Subcutaneous abdominal adipose tissue (tissue), 5 donors: Measurements from ENCODE around the gene ANTXR1.
A peak's percentile ranks its signal among the peaks of the same experiment; 100 is the strongest.

Experiments used
- H3K27ac ChIP-seq: one replicate; pipeline ENCODE4 v1.7.0; 2013; ENCODE audit warnings: low read depth, mild to moderate bottlenecking, inconsistent platforms, low read length, moderate library complexity
- H3K27me3 ChIP-seq, 5 donors: one replicate each; pipeline ENCODE4 v1.7.0; 2013; ENCODE audit warnings: low read length in 5 of 5, inconsistent platforms in 1 of 5; ENCODE audit not compliant: control insufficient read depth in 5 of 5, insufficient read depth in 4 of 5
- H3K36me3 ChIP-seq, 5 donors: one replicate each; pipeline ENCODE4 v1.7.0; 2013; ENCODE audit warnings: low read length in 5 of 5; ENCODE audit not compliant: control insufficient read depth in 5 of 5, insufficient read depth in 5 of 5
- H3K4me1 ChIP-seq, 5 donors: one replicate each; pipeline ENCODE4 v1.7.0; 2013; ENCODE audit warnings: low read length in 5 of 5, mild to moderate bottlenecking in 3 of 5, moderate library complexity in 1 of 5; ENCODE audit not compliant: control insufficient read depth in 5 of 5, insufficient read depth in 5 of 5
- H3K4me3 ChIP-seq, 5 donors: one replicate each; pipeline ENCODE4 v1.7.0; 2013; ENCODE audit warnings: low read length in 5 of 5, low read depth in 1 of 5
- H3K9ac ChIP-seq, 5 donors: one replicate each; pipeline ENCODE4 v1.7.0; 2013; ENCODE audit warnings: low read length in 5 of 5, mild to moderate bottlenecking in 4 of 5, moderate library complexity in 3 of 5
- H3K9me3 ChIP-seq, 5 donors: one replicate each; pipeline ENCODE4 v1.7.0; 2013; ENCODE audit warnings: low read length in 5 of 5; ENCODE audit not compliant: control insufficient read depth in 5 of 5
- donor health status: healthy.
- donor health status: healthy.
- donor health status: healthy.
- donor health status: healthy.
- donor health status: healthy.

ANTXR1 gene

DNA sequence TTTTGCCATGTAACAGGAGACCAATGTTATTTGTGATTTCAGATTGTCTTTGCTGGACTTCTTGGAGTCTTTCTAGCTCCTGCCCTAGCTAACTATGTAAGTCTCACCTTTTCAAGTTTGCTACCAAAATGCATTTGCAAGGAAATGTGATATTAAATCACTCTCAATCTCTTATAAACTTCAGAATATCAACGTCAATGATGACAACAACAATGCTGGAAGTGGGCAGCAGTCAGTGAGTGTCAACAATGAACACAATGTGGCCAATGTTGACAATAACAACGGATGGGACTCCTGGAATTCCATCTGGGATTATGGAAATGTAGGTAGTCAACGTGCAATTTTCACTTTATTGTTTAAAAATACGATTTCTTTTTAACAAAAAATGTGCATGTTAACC is 35.5 kb upstream of the ANTXR1 start:
- no peak overlapping the region for H3K27ac ChIP-seq
- H3K9ac ChIP-seq = no peak overlapping the region
- no peaks in the 10 kb centered on the region for H3K36me3 ChIP-seq

GRCh38 chr2:68978098-68978497 is 34.9 kb upstream of the ANTXR1 start:
- Histone ChIP-seq H3K9ac (no peak overlapping the region), H3K27me3 (no peaks in the 10 kb centered on the region), H3K36me3 (no peaks in the 10 kb centered on the region), H3K9me3 (no peaks in the 10 kb centered on the region), H3K4me1 (no peaks in the 10 kb centered on the region), H3K27ac (no peak overlapping the region), H3K4me3 (no peak overlapping the region)

More for the DNA sequence above, 35.5 kb upstream of the ANTXR1 start:
- Histone ChIP-seq H3K27me3 (no peaks in the 10 kb centered on the region), H3K4me3 (no peak overlapping the region), H3K4me1 (no peaks in the 10 kb centered on the region), H3K9me3 (no peaks in the 10 kb centered on the region)

- H3K27me3 ChIP-seq = no peaks in the 10 kb centered on the region
- no peak overlapping the region for H3K27ac ChIP-seq
- no peaks in the 10 kb centered on the region for H3K36me3 ChIP-seq
- H3K9ac ChIP-seq = no peak overlapping the region
- H3K9me3 ChIP-seq = no peaks in the 10 kb centered on the region
- no peaks in the 10 kb centered on the region for H3K4me1 ChIP-seq
- H3K4me3 ChIP-seq = no peak overlapping the region
These were observed 32.0 kb upstream of the ANTXR1 start for GRCh38 chr2:68980956-68981355.

DNA sequence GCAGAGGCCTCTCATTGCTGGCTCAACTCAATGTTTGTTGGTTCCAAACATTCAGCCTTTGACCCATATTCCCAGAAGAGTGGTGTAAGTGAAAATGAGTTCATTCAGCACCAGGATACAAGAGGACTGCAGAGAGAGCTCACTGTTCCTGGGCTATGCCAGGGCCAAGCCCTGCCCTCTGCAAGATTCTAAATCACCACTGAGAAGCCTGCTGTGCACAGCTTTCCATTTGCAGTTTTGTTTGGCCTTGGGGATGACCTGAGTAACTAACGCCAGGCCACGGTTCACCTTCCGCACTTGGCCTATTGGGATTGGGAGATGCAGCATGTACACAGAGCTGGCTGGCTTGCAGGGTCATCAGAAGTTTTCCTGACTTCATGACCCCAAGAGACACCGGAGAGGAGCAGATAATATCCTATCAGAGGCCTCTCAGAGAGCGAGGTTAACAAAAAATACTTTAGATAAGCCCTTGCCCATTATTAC is 25.9 kb upstream of the ANTXR1 start:
- Histone ChIP-seq H3K36me3 (no peaks in the 10 kb centered on the region), H3K27me3 (no peaks in the 10 kb centered on the region), H3K27ac (no peak overlapping the region), H3K9me3 (no peaks in the 10 kb centered on the region), H3K9ac (no peak overlapping the region), H3K4me3 (peak overlapping the region in 1 of 5 donors; percentile 25), H3K4me1 (peaks cover 0 to 13% (median 10%) of the 10 kb centered on the region in 5 donors)

- Histone ChIP-seq H3K9me3 (no peaks in the 10 kb centered on the region), H3K4me1 (peaks cover 0 to 13% (median 10%) of the 10 kb centered on the region in 5 donors), H3K4me3 (no peak overlapping the region), H3K27ac (no peak overlapping the region), H3K9ac (no peak overlapping the region), H3K36me3 (no peaks in the 10 kb centered on the region), H3K27me3 (no peaks in the 10 kb centered on the region)
These were observed 23.9 kb upstream of the ANTXR1 start for GRCh38 chr2:68989035-68989434.

DNA sequence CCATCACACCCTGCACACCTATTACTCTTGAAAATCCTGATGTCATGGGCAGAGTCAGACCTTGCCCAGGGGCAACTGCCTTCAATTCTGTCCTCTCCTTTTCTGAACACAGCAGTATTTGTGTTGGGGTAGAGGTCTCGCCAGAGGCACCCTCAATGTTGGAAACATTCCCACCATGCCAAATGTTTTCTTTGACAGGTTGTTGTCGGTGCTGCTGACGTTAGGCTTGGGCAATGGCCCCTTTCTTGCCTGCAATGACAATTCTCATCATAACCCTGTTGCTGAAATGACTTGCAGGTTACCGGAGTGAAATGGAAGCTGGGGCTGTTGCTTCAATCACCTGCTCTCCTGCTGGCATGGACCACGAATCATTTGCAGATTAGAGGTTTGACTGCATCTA is 20.6 kb upstream of the ANTXR1 start:
- no peaks in the 10 kb centered on the region for H3K36me3 ChIP-seq
- H3K4me1 ChIP-seq = peaks cover 0 to 15% (median 8%) of the 10 kb centered on the region in 5 donors
- no peak overlapping the region for H3K9ac ChIP-seq
- H3K9me3 ChIP-seq = no peaks in the 10 kb centered on the region
- H3K4me3 ChIP-seq = no peak overlapping the region
- H3K27ac ChIP-seq = no peak overlapping the region
- H3K27me3 ChIP-seq = no peaks in the 10 kb centered on the region

GRCh38 chr2:68992933-68993332 is 20.0 kb upstream of the ANTXR1 start:
- Histone ChIP-seq H3K9me3 (no peaks in the 10 kb centered on the region), H3K36me3 (no peaks in the 10 kb centered on the region), H3K9ac (no peak overlapping the region), H3K4me3 (no peak overlapping the region), H3K27me3 (no peaks in the 10 kb centered on the region), H3K4me1 (peaks cover 0 to 14% (median 8%) of the 10 kb centered on the region in 5 donors), H3K27ac (no peak overlapping the region)

GRCh38 chr2:68993660-68994059 is 19.3 kb upstream of the ANTXR1 start:
- Histone ChIP-seq H3K27ac (no peak overlapping the region), H3K36me3 (no peaks in the 10 kb centered on the region)

DNA sequence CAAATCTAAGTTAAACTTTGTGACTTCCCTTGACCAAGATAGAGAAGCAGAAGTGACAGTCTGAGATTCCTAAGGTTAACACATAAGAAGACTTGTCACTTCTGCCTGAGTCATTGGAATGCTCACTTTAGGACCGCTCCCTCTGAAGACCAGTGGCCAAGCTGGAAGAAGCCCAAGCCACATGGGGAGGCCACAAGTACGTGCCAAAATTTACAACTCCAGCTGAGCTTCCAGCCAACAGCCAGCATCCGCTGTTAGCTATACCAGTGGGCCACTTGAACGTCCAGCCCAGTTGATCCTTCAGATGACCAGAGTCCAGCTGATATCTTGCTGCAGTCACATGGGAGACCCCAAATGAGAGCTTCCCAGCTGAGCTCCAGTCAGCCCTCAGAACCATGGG is 18.1 kb upstream of the ANTXR1 start:
- Histone ChIP-seq H3K27me3 (no peaks in the 10 kb centered on the region), H3K27ac (no peak overlapping the region), H3K4me3 (no peak overlapping the region), H3K9ac (no peak overlapping the region), H3K4me1 (peaks cover 0 to 14% (median 8%) of the 10 kb centered on the region in 5 donors), H3K9me3 (no peaks in the 10 kb centered on the region), H3K36me3 (no peaks in the 10 kb centered on the region)

More at GRCh38 chr2:68993660-68994059, 19.3 kb upstream of the ANTXR1 start:
- no peaks in the 10 kb centered on the region for H3K9me3 ChIP-seq
- no peak overlapping the region for H3K4me3 ChIP-seq
- H3K4me1 ChIP-seq = peaks cover 0 to 14% (median 8%) of the 10 kb centered on the region in 5 donors
- no peak overlapping the region for H3K9ac ChIP-seq
- no peaks in the 10 kb centered on the region for H3K27me3 ChIP-seq

GRCh38 chr2:68995916-68996315 is 17.1 kb upstream of the ANTXR1 start:
- no peak overlapping the region for H3K27ac ChIP-seq
- H3K36me3 ChIP-seq = no peaks in the 10 kb centered on the region
- H3K9me3 ChIP-seq = peaks cover 0 to 2% (median 0%) of the 10 kb centered on the region in 5 donors
- no peaks in the 10 kb centered on the region for H3K27me3 ChIP-seq
- H3K4me1 ChIP-seq = peaks cover 0 to 14% (median 8%) of the 10 kb centered on the region in 5 donors
- no peak overlapping the region for H3K4me3 ChIP-seq
- H3K9ac ChIP-seq = no peak overlapping the region

- Histone ChIP-seq H3K27me3 (no peaks in the 10 kb centered on the region), H3K27ac (no peak overlapping the region), H3K9me3 (peaks cover 0 to 9% (median 2%) of the 10 kb centered on the region in 5 donors), H3K4me3 (no peak overlapping the region), H3K4me1 (peaks cover 0 to 14% (median 8%) of the 10 kb centered on the region in 5 donors), H3K36me3 (no peaks in the 10 kb centered on the region), H3K9ac (no peak overlapping the region)
These were observed 15.6 kb upstream of the ANTXR1 start for GRCh38 chr2:68997401-68997800.
